HG03460 (cell line): ENCODE results near the gene KLF7.

ENCODE experiments used
- ATAC-seq: cut with Tn5 transposase; IDR thresholded peaks from one replicate; pipeline ENCODE4 v1.9.1; 2021; ENCODE audit not compliant: unreplicated experiment

The KLF7 gene

GRCh38 chr2:207129821-207130220 lies 35.9 kb downstream of the KLF7 start:
- ATAC-seq = no peak

GRCh38 chr2:207128867-207129266 lies 36.9 kb downstream of the KLF7 start:
- no peak for ATAC-seq

GRCh38 chr2:207126724-207127308 lies 38.9 kb downstream of the KLF7 start:
- ATAC-seq = no peak

- no peak for ATAC-seq
These were observed 41.9 kb downstream of the KLF7 start for GRCh38 chr2:207123776-207124391.

DNA sequence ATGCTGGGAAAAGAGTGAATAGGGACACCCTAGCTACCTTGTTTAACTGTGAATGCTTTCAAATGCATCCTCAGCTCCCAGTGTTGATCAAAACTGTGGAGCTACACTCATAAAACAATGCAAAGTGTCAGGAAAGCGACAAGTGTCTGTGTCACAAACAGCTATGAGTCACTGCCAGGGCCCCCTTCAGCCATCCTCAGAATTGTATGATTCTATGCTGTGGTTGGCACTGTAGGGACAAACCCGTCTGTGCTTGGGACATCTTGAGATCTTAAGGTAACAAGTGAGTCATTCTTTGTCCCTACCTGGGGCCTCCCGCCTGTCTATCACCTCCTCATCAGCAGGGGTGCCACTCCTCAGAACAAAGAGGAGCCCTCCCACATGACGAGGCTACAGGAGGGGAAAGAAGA lies 42.4 kb downstream of the KLF7 start:
- no peak for ATAC-seq

DNA sequence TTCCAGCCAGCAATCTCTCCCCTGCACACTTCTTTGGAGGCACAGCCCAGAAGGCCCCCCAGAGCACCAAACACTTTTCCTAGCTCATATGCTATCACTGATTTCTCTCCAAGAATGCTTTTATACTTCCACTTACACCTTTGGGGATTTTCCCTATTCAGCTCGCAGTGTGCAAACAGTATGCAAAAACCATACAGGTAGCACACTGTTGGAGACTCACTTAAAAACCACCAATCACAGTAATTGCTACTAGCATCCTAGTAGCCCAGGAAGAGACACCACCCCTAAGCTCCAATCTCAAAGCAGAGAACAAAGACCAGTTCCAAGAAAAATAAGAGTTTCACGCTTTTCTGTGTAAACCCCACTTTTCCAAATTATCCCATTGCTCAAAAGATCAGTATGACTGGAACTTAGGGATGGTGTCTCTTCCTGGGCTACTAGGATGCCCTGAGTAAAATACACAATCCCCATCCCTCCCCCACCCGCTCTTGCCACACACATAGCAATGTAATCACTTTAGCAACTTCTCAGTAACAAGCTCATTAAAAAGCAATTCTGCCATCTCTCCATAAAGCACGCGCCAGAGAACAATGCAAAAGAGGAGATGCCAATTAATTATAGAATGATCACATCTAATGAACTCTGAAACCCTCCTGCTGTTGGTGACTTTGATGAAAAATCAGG lies 43.0 kb downstream of the KLF7 start:
- no peak for ATAC-seq

DNA sequence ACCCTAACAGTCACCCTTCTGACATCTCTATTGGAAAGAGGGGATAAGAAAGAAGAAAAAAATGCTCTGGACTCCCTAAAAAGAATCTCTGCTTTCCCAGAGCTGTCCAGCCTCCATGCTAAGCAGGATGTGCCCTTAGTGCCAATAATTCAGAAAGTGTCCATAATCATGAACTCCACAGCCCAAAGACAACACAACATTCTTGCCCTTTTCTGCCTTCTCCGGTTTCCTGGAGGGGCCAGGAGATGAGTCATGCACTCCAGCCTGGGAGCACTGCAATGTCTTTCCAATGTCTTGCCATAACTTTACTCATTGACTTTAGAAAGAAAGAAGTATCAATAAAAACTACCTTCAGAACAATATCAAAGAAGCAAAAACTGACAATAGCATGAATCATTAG lies 44.0 kb downstream of the KLF7 start:
- no peak for ATAC-seq

- no peak for ATAC-seq
These were observed 46.7 kb downstream of the KLF7 start for GRCh38 chr2:207119048-207119447.

GRCh38 chr2:207117668-207118067 lies 48.1 kb downstream of the KLF7 start:
- no peak for ATAC-seq

DNA sequence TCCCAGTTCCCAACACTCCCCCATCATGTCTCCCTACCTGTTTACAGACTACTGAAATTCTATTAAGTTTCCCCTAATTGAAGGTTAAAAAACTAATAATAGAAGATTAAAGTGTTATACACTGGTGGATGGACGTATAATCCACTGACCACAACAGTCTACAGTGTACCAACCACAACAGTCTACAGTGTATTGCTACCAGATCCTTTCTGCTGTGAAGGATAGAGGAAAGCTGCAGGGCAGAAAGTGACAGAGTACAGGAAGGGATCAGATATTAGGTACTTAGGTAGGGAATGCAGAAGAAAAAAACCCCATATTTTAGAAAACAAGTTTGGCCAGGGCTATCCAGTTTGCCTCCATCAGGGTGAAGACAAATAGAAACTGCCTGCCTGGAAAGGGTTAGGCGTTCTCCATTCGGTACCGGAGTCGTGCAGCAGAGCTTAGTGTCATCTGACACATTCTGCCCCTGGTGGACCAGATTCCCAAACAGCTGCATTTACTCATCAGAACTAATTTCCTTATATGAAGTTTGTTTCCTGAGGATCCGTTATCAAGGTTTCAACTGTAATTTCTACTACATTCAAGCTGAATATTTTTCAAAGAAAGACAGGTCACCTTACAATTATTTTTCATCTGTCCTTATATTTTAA lies 49.9 kb downstream of the KLF7 start:
- no peak for ATAC-seq

DNA sequence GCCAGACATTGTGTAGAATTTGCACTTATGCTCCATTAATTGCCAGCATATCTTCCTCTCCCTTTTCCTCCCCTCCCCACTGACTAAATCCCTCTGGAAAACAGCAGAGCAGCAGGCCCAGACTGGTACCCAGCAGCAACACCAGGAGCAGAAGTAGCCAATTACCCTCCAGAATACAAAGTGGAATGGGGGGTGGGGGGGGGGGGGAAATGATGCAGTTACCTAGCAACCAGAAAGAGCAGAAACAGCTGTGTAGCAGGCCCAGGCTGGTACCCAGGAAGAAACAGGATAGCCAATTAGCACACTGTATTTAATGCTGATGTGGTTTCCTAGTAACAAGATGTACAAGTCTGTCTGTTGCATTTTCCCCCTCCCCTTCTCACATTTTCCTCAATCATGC lies 52.3 kb downstream of the KLF7 start:
- no peak for ATAC-seq

DNA sequence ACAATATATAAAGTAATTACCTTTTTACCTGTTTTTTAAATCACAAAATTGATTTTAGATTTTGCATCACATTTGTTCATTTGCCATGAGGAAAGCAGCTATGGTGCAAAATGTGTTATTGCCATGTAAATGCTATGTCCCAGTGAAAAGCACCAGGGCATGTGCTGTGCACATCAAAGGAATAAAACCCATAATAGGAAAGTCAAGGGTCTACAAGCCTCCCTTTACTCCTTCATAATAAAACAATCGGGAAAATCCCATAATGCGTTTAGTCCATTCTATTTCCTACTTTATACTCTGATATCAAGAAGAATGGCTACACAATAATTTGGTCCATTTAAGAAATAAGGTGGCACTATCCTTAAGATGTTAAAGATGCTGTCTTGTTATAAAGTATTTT lies 53.0 kb downstream of the KLF7 start:
- no peak for ATAC-seq

DNA sequence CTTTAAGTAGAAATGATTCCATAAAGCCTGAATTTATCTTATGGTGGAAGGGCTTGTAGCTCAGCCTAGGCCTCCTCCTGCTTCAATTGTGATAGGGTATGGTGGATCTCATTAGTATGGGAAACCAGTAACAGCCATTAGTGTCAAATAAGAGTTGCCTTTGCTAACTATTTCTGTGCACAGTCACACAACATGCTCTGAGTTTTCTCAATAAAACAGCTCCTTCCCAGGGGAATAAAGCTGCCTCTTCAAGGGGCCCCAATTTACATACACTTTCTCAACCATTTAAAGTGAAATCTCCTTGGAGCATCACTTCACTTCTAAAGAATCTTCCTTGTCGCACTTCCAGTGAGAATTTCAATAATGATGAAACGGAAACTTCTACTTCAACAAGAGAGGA lies 53.4 kb downstream of the KLF7 start:
- no peak for ATAC-seq

DNA sequence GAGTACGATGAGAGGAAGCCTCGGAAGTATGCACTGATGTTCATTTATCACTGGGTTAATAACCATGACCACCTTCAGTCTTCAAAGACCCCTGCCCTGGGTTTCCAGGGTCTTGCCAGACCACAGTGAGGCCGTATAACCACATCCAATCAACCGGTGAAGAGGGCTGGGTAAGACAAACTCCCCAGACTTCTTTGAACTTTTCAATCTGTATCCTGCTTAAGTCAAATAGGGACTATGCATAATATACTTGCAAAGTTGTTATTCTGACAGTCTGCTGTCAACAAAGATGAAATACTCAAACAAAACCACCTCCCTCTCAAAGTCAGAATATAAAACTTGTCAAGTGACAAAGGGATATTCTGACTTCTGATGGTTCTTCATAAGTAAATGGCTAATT lies 54.0 kb downstream of the KLF7 start:
- no peak for ATAC-seq

GRCh38 chr2:207110715-207111114 lies 55.0 kb downstream of the KLF7 start:
- no peak for ATAC-seq

DNA sequence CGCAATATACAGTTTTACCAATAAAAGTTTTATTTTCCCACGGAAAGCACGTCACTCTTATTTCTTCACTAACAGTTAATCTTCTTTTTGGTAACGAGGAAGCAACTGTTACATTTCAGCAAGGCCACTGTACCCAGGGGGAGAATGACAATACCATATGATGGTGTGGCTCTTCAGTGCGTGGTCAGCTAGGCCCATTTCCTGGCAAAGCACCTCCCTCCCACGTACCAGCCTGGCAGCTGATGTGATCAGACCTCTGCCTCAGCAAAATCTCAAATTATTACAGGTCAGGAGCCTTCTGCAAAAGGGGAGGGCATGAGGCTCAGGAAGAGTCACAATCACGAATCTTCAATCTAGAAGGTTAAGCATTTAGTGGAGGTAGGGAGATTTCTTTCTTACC lies 55.4 kb downstream of the KLF7 start:
- ATAC-seq = no peak

DNA sequence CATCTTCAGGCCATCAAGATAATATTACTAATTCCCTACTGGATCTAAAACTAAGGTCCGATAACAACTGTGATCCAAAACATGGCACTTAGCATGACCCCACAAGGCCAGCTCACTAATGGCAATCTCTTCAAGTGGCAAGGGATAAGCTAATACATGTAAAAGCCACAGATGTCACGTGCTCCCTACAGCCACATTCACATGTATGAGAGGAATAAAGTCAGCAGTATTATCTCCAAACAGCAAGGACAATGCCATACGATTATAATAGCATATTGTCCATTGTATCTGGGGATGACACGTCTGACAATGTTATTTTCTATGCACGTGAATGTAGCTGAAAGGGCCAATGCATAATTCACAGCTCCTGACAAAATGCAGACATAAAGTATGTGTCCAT lies 56.0 kb downstream of the KLF7 start:
- ATAC-seq = no peak

DNA sequence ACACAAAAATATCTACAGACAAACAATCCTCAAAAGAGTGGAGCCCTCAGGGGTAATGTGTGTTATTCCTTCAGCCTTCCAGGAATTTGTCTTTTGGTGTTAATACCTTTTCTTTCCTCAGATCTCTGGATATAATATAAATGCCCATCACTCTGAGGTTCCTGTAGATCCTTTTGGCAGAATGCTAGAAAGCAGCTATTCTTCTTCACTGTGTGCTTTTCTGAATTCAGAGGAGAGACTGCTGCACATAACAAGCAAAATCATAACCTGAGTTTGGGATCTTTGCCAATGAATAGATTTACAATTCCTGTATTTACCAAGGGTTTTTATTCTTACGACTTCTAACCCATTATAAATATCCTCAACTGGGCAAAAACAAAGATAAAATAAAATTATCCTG lies 57.3 kb downstream of the KLF7 start:
- no peak for ATAC-seq

DNA sequence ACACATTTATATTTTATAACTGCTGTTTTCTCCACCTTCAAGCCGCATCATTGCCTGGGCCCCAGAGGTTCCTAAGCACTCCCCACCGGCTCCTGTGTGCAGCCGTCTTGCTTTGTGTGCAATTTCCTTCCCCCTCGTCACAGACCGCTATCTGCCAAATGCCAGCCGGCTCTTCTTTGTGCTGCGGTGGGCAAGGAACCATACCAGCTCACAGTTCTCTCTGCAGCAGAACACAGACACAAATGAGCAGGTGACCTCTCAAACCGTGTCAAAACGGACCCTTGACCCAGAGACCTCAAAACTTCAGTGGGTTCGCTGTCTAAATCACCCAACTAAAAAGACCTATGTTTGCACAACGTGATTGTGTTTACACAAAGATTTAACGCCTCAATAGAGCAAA lies 58.2 kb downstream of the KLF7 start:
- ATAC-seq = no peak

- no peak for ATAC-seq
These were observed 58.6 kb downstream of the KLF7 start for GRCh38 chr2:207107131-207107530.

DNA sequence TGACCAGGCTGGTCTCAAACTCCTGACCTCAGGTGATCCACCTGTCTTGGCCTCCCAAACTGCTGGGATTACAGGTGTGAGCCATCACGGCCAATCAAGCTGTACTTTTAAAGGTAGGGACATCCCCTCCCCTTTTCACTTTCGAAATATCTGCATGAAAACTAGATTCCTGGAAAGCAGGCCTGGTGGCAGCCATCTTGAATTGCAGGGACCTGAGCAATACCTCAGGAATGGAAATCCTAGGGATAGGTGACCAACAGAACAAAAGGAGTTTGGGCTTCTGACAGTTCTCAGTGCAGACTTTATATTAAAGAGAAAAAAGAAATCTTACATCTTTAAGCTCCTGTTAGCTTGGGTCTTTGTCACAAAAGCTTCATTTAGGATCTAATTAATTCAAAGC lies 62.6 kb downstream of the KLF7 start:
- no peak for ATAC-seq

GRCh38 chr2:207101984-207102383 lies 63.8 kb downstream of the KLF7 start:
- ATAC-seq = no peak
